NCI-H774 (cell line): ENCODE data around the gene IQCN.

ENCODE experiments used
- DNase-seq: peaks from one replicate; lab custom pipeline; 2025; lab: John Stamatoyannopoulos, UW

Gene IQCN

DNA sequence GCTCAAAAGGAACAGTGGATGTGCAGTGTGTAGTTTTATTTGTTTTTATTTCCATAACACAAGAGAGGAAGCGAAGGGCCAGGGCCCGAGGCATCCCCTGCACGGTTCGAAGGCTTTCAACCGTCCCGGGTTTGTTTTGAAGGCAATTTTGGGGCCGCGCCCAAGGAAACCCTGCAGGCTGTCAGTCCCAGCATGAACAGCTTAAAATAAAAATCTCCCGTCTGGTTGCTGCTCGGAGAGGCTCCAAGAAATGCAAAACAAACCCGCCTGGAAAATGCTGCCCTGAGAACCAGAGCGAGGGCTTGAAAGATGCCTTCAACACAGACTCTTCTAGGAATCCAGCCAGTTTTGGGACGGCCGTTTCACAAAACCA lies 32.6 kb upstream of the IQCN start:
- DNase-seq, result no peak

DNA sequence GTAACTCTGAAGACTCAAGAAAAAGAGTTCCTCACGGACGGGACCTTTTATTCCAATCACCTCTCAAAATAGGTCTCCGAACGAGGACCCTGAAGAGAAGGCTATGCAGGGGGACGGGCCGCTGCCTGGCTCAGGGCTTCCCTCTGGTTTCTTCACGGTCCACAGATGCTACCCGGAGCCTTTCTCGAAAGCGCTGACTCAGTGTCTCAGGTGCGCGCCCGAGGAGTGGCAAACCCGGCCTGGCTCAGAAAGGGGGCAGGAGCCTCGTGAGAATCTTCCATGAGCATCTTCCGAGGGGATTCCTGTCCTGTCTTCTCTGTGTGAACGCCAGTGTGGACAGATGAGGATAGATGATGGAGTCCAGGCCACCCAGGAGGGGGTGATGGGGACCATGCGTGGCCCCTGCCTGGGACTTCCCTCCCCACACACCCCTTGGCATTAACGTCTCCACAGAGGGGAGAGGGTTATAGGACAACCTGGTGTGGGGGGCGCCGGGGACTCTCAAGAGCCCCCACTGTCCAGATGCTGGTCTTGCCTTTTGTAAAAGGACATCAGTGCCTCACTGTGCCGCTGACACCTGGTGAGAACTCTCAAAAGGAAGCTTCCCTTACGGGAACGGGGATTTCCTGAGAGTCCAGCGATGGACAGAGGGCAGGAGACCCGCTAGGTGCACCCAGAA lies 32.1 kb upstream of the IQCN start:
- no peak for DNase-seq

DNA sequence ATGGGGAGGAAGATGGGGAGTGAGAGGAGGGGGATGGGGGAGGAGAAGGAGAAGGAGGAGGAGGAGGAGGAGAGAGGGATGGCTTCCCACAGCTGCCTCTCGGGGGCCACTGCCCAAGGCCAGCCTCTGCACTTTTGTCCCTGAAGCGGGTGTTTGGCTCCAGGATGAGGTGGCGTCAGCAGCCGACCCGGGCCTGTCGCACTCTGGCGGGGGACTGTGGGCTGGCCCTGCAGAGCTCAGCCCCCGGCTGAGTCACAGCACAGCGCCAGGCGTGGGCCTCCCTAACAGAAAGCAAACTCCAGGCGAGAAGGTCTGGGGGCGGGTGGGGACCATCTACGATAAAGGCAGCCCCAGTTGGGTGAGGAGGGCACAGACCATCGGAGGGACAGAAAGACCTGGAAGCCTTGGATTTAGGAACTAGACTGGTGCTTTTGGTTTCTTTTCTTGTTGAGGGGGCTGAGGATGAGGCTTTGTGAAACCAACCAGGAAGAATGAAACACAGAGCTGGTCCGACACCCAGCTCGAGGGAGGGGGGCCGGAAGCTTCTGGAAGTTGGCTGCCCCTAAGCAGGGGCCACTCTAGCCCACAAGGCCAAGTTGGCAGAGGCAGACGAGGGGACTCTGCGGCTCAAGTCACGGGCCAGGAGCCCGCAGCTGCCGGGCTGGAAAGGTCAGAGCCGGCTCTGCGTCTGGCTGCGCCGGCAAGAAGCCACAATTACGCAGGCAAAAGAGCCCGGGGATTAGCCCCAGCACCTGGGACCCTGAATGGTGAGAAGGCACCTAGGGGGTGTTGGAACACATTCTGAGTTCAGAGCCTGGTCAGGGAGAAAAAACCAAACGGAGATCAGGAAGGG lies 30.4 kb upstream of the IQCN start:
- DNase-seq, result no peak

DNA sequence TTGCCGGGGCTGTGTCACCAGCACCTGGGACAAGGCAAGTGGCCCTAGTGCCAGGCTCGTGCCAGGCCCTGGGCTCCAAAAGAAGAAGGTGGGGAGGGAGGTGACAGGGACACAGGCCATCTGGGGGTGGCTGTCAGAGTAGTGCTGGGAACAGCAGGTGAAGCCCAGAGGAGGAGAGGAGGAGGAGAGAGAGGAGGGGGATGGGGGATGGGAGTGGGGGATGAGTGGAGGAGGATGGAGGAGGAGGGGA lies 29.9 kb upstream of the IQCN start:
- no peak for DNase-seq

- DNase-seq, result no peak
Measured at GRCh38 chr19:18301718-18302111, 27.5 kb upstream of the IQCN start.

DNA sequence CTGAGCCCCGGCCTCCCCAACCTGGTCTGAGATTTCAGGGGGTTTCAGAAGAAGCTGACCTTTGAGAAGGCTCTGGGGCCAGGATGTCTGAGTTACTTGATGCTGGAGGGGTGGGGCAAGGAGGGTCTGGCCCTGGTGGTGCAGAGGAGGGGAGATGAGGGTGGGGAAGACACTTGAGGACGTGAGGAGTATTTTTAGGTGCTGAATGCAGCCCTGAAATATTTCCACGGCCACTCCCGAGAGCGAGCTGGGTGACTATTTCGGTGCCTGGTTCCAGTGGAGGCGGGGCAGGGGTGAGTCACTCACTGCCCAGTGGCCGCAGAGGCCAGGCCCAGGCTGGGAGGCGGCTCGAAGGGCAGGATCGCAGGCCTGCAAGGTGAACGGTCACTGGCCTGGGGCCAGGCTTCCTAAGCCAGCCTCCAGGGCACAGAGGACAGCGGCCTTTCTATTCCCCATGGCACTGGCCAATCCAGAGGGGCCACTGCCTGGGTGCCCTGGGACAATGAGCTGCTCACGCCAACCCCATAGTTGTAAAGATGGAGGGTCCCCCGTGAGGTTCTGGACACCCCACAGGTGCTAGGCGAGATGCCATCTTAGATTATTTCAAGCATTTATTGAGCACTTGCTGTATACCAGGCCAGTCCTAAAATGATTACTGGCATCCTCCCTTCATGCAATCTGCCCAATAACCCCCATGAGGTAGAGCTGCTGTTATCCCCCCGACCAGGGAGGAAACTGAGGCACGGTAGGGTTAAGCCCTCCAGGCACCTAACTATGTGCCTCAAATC lies 26.9 kb upstream of the IQCN start:
- DNase-seq, result no peak

GRCh38 chr19:18299654-18300053 lies 25.4 kb upstream of the IQCN start:
- no peak for DNase-seq

DNA sequence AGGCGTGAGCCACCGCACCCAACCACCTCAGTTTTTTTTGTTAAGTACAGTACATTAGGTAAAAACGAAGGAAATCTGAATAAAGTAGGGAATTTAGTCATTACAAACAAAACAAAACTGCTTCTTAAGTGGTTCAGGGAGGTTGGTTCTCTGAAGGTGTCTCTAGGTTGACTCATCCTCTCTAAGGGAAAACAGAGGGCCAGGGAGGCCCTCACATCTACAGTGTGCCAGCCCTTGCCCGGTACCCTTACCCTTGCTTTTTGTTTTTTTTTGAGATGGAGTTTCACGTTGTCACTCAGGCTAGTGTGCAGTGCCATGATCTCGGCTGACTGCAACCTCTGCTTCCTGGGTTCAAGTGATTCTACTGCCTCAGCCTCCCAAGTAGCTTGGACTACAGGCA lies 24.3 kb upstream of the IQCN start:
- DNase-seq, result no peak

GRCh38 chr19:18297308-18297707 lies 23.1 kb upstream of the IQCN start:
- no peak for DNase-seq

- no peak for DNase-seq
Measured at GRCh38 chr19:18295034-18295451, 20.8 kb upstream of the IQCN start.

DNA sequence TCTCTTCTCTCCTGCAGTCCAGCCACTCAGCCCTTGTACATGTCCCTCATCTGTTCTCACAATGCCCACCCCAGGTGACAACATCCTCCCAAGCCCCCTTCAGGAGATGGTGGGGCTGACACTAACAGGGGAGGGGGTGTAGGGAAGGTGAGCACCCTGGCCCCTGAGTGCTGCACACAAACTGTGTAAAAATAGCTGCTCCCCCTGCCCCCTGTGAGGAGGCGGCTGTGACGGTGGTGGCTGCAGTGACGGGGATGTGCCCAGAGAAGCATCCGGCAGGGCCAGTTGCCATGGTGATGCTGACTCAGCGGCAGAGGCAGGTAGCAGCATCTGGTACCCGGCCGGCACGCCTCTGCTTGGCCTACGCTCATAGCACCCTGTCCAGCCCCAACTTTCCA lies 20.2 kb upstream of the IQCN start:
- no peak for DNase-seq

DNA sequence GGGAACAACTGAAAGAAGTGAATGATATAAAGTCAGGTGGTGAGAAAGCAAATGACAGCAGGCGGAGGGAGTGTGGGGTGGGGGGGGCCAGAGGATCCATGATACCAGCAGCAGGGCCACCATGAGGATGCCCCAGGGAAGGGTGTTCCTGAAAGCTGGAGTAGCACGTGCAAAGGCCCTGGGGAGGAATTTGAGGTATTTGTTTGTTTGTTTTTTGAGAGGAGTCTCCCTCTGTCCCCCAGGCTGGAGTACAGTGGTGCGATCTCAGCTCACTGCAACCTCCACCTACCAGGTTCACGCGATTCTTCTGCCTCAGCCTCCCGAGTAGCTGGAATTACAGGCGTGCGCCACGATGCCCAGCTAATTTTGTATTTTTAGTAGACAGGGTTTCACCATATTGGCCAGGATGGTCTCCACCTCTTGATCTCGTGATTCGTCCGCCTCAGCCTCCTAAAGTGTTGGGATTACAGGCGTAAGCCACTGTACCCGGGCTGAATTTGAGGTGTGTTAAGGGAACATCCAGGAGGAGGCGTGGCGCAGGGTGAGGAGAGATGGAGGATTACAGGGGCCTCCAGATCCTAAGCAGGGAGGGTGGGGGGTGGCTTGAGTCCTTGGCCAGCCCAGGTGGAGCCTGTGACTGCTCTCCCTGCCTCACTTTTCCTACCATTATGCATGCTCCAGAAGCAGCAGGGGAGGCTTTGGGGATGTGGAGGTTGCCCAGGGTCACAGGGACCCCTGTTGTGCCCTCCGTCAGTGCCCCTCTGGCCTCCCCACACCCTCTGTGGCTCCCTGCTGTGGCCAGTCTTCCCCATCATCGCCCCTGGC lies 19.6 kb upstream of the IQCN start:
- DNase-seq, result no peak

- DNase-seq, result no peak
Measured at GRCh38 chr19:18292810-18293641, 18.8 kb upstream of the IQCN start.

DNA sequence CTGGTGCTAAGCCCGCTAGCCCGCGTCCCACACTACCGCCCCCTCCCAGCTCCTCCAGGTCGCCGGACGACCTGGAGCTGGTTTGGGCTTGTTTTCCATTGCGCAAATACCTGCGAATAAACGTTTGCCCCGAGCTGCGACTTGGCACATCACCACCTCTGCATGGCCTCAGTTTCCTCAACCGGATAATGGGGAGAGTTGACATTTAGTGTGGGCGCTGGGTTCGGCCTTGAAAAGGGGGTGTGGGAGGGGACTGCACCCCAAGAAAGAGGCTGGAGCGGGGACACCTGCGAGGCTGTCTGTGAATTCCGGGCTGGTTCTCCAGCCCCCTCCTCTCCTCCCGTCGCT lies 18.2 kb upstream of the IQCN start:
- no peak for DNase-seq

DNA sequence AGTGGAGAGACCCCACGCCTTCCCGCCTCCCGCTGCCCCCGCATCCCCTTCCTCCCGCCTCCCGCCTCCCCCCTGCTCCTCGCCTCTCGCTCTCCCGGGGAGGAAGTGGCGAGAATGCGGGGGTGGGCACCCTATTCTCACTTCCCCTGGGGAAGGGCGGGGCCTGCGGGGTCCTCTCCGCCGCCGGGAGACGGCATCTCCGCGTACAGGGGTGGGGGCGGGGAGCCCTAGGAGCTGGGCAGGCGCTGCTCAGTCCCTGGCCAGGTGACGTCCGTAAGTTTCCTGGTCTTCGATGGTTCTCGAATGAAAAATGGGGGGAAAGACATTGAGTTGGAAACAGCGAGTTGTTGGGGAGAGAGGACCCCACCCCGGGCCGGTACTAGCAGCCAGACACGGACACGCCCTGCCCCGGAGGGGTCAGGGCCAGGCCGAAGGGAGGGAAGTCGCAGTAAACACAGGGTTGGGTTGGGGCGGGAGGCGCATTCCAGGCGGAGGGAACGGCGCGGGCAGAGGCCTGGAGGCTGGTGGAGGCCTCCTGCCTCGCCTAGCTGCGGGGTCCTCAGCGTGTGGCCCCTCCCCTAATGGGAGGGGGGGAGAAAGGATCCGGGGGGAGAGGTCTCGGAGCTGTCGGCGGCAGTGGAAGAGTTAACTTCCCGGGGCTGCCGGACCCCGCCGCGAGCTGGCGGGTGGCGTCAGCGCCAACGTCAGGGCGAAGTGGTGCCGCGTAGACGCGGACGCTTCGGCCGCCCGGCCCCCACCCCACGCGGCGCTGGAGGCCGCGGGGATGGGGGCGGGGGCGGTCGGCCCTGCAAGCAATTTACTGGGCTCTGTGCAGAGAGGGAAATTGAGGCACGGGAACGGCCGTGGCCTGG lies 17.6 kb upstream of the IQCN start:
- no peak for DNase-seq

DNA sequence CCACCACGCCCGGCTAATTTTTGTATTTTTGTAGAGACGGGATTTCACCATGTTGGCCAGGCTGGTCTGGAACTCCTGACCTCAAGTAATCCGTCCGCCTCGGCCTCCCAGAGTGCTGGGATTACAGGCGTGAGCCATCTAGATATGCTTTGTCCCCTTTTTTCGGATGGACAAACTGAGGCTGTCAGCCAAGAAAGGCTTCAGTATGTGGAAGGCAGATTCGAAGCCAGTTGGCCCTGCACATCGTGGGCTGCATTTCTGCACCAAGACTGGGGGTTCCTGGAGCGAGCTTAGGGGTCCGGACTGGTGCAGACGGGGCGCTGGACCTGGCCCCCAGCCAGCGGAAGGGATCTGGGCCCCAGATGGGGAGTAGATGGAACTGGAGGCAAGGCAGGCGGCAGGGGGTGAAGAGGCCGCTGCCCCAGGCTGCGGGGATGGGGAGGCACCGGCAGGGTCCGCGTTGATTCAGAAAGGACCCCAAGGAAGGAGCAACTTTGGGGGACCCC lies 16.8 kb upstream of the IQCN start:
- no peak for DNase-seq

DNA sequence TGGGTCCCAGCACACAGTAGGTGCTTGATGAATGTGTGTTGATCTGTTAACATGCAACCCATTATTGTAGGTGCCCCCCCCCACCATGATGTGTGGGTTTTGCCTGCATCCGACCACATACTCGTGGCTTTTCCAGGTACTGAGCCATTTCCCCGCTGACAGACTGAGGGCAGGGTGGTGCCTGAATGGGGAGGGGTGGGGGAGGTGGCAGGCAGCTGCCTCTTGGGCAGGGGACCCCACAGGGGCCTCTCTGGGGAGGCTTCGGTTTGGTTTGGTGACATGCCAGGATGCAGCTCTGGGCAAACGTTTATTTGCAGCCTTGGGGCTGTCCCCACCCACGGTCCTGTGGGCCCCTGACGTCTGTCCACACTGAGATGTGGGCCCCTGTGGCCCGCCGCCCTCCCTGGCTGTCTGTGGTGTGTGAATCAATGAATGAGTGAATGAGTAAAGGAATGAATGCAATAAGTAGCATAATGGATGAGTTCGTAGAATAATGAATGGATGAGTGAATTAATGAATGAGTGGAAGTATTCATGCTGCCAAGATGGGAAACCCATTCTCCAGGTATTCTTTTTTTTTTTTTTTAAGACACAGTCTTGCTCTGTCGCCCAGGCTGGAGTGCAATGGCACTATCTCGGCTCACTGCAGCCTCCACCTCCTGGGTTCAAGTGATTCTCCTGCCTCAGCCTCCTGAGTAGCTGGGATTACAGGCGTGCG lies 16.2 kb upstream of the IQCN start:
- DNase-seq, result no peak

GRCh38 chr19:18289471-18290301 lies 15.4 kb upstream of the IQCN start:
- no peak for DNase-seq
